Measurements from ENCODE around the gene ST6GALNAC3.

GRCh38 chr1:76290271-76290670, 215.7 kb downstream of the ST6GALNAC3 start:
- no peak for TF ChIP-seq CTCF (IDR thresholded peaks at IDR 0.05)
- TF ChIP-seq POLR2A (IDR thresholded peaks at IDR 0.05): no peak
